ENCODE measurements around the gene CLN6. TPM values are rescaled to one million over a fixed set of nuclear protein-coding genes. Genes with fewer than 3 reads are reported as not detected.
"Not testable (repeated sequence)": the region's sequence is repeated elsewhere in the genome, so short reads cannot be mapped to it uniquely, and the experiment has no call there.

The CLN6 gene
- polyA plus RNA-seq, 4 donors: 31.6 to 47.3 (median 38.8) TPM

- DNase-seq (ENCODE audit: low read depth in 4 of 4, low spot score in 2 of 4): no peak
Measured at GRCh38 chr15:68195336-68196112, 34.0 kb downstream of the CLN6 start.

GRCh38 chr15:68192804-68193486, 36.6 kb downstream of the CLN6 start:
- DNase-seq (ENCODE audit: low read depth in 4 of 4, low spot score in 2 of 4): no peak

GRCh38 chr15:68192117-68192516, 37.4 kb downstream of the CLN6 start:
- DNase-seq (ENCODE audit: low read depth in 4 of 4, low spot score in 2 of 4): no peak

GRCh38 chr15:68191555-68191954, 38.0 kb downstream of the CLN6 start:
- DNase-seq (ENCODE audit: low read depth in 4 of 4, low spot score in 2 of 4): no peak

- no peak for DNase-seq (ENCODE audit: low read depth in 4 of 4, low spot score in 2 of 4)
Measured at GRCh38 chr15:68190048-68190447, 39.5 kb downstream of the CLN6 start.

GRCh38 chr15:68188647-68189046, 40.9 kb downstream of the CLN6 start:
- DNase-seq (ENCODE audit: low read depth in 4 of 4, low spot score in 2 of 4): no peak

- no peak for DNase-seq (ENCODE audit: low read depth in 4 of 4, low spot score in 2 of 4)
Measured at GRCh38 chr15:68187559-68187958, 42.0 kb downstream of the CLN6 start.

- DNase-seq (ENCODE audit: low read depth in 4 of 4, low spot score in 2 of 4): no peak
Measured at GRCh38 chr15:68186671-68187397, 42.7 kb downstream of the CLN6 start.

GRCh38 chr15:68184616-68185480, 44.7 kb downstream of the CLN6 start:
- DNase-seq (ENCODE audit: low read depth in 4 of 4, low spot score in 2 of 4): no peak

- DNase-seq (ENCODE audit: low read depth in 4 of 4, low spot score in 2 of 4): no peak
Measured at GRCh38 chr15:68183616-68184315, 45.8 kb downstream of the CLN6 start.

GRCh38 chr15:68177742-68178141, 51.8 kb downstream of the CLN6 start:
- DNase-seq (ENCODE audit: low read depth in 4 of 4, low spot score in 2 of 4): no peak

GRCh38 chr15:68176601-68177000, 52.9 kb downstream of the CLN6 start:
- DNase-seq (ENCODE audit: low read depth in 4 of 4, low spot score in 2 of 4): no peak

- DNase-seq (ENCODE audit: low read depth in 4 of 4, low spot score in 2 of 4): no peak
Measured at GRCh38 chr15:68175526-68175925, 54.0 kb downstream of the CLN6 start.

GRCh38 chr15:68173119-68173518, 56.4 kb downstream of the CLN6 start:
- DNase-seq (ENCODE audit: low read depth in 4 of 4, low spot score in 2 of 4): no peak

- DNase-seq (ENCODE audit: low read depth in 4 of 4, low spot score in 2 of 4): not testable (repeated sequence)
Measured at GRCh38 chr15:68172037-68172436, 57.5 kb downstream of the CLN6 start.

- no peak for DNase-seq (ENCODE audit: low read depth in 4 of 4, low spot score in 2 of 4)
Measured at GRCh38 chr15:68166847-68167246, 62.7 kb downstream of the CLN6 start.

- no peak for DNase-seq (ENCODE audit: low read depth in 4 of 4, low spot score in 2 of 4)
Measured at GRCh38 chr15:68163191-68163590, 66.3 kb downstream of the CLN6 start.

- DNase-seq (ENCODE audit: low read depth in 4 of 4, low spot score in 2 of 4): no peak
Measured at GRCh38 chr15:68158046-68158628, 71.4 kb downstream of the CLN6 start.

GRCh38 chr15:68157074-68157473, 72.5 kb downstream of the CLN6 start:
- DNase-seq (ENCODE audit: low read depth in 4 of 4, low spot score in 2 of 4): no peak
